Measurements from ENCODE around the gene HOXD12.

DNA sequence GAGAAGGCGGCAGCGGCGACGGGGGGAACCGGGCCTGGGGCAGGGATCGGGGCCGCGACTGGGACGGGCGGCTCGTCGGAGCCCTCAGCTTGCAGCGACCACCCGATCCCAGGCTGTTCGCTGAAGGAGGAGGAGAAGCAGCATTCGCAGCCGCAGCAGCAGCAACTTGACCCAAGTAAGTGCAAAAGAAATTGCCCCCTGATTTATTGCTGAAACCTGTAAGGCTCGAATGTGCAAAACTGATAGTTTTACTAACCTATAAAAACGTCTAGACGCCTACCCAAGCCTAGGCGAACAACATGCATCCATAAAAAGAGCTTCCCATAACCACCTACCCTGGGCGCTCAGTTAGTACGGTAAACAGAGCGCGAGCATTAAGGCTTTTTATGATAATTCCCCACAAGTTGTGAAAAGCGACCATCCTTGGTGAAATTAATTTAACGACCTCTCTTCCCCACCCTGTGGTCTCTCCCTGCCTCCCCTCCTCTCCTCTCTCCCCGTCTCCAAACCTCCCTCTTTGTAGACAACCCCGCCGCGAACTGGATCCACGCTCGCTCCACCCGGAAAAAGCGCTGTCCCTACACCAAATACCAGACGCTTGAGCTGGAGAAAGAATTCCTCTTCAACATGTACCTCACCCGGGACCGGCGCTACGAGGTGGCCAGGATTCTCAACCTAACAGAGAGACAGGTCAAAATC lies 24.0 kb downstream of the HOXD12 start:
- TF ChIP-seq CTCF (IDR thresholded peaks at IDR 0.05) = no peak
- TF ChIP-seq POLR2A (IDR thresholded peaks at IDR 0.05) = no peak
